Activated T-helper 1 cell treated with anti-CD3 and anti-CD28 coated beads, Interleukin-12 subunit alpha, Interleukin-12 subunit beta, Interleukin-2, Interleukin-4 antibody, amounts not matched to agents 30 ng/mL and 10 ng/mL and 1 ng/mL, durations not matched to agents 14 hours and 24 hours and 36 hours (primary cell): ENCODE measurements around the gene KLK10. TPM values are rescaled to one million over a fixed set of nuclear protein-coding genes. Genes with fewer than 3 reads are reported as not detected.

ENCODE experiments used
- DNase-seq: peaks from one replicate; pipeline ENCODE4 v3.0.0; 2021; ENCODE audit warnings: low spot score
- H3K27ac Mint-ChIP-seq: one replicate; pipeline ENCODE4 v1.8.0; 2021; ENCODE audit warnings: mild to moderate bottlenecking, mixed read lengths
- H3K27me3 Mint-ChIP-seq: one replicate; pipeline ENCODE4 v1.8.0; 2022; ENCODE audit warnings: mild to moderate bottlenecking, moderate library complexity, mixed read lengths; ENCODE audit not compliant: insufficient read depth
- H3K36me3 Mint-ChIP-seq: one replicate; pipeline ENCODE4 v1.8.0; 2021; ENCODE audit warnings: low read depth, mixed read lengths
- H3K4me1 Mint-ChIP-seq: one replicate; pipeline ENCODE4 v1.8.0; 2021; ENCODE audit warnings: low read depth, mixed read lengths
- H3K4me3 Mint-ChIP-seq: one replicate; pipeline ENCODE4 v1.8.0; 2021; ENCODE audit warnings: mild to moderate bottlenecking, moderate library complexity, mixed read lengths
- H3K9me3 Mint-ChIP-seq: one replicate; pipeline ENCODE4 v1.8.0; 2021; ENCODE audit warnings: mixed read lengths
- intact Hi-C: fragments of 100-400 bp; cut with micrococcal nuclease; formaldehyde crosslinking; loops from one replicate; pipeline ENCODE4 v1.15.1; 2024
- total RNA-seq: library from RNA; stranded (reverse); gene quantifications from 2 replicates; pipeline ENCODE4 v1.2.3, GENCODE V29; 2022

The KLK10 gene
- total RNA-seq, 1 donor from 2014 or later, result not detected

DNA sequence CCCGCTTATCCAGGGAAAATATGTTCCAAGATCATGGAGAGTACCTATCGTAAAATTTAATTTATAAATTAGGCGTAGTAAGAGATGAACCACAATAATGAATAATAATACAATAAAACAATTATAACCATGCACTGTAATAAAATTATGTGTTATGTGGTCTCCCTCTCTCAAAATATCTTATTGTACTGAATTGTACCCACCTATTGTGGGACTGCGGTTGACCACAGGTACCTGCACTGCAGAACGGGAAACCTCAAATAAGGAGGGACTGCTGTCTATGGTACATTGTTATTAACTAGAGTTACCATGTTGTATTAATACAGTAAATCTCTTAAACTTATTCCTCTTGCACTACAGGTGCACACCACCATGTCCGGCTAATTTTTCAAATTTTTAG lies 20.6 kb upstream of the KLK10 start:
- no peak overlapping the region for H3K27ac Mint-ChIP-seq
- DNase-seq, result no peak
- no peaks in the 10 kb centered on the region for H3K4me1 Mint-ChIP-seq
- intact Hi-C loops, result no loop called here
- H3K4me3 Mint-ChIP-seq, result no peak overlapping the region
- H3K27me3 Mint-ChIP-seq, result no peaks in the 10 kb centered on the region
- H3K36me3 Mint-ChIP-seq, result no peaks in the 10 kb centered on the region
- H3K9me3 Mint-ChIP-seq, result no peaks in the 10 kb centered on the region

DNA sequence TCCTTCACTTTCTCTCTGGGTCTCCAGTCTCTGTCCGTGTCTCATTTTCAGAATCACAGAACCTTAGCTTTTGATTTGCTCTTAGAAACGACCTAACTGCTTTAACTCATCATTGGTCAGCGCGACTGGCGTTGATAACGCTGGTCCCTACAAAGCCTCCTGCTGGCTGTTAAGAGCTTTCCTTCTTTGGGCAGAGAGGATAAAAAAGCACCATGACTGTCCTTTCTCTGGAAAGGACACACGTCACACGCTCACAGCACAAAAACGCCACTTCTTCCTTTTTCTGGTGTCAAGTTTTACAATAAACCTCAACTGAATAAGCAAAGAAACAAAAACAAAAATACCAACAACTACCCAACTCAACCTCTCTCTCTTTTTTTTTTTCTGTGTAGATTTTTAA lies 17.0 kb upstream of the KLK10 start:
- DNase-seq, result no peak
- Mint-ChIP-seq H3K4me1 (no peaks in the 10 kb centered on the region), H3K36me3 (no peaks in the 10 kb centered on the region), H3K4me3 (no peak overlapping the region), H3K27ac (no peak overlapping the region), H3K9me3 (no peaks in the 10 kb centered on the region), H3K27me3 (peaks cover 3% of the 10 kb centered on the region)
- intact Hi-C loops, result no loop called here

DNA sequence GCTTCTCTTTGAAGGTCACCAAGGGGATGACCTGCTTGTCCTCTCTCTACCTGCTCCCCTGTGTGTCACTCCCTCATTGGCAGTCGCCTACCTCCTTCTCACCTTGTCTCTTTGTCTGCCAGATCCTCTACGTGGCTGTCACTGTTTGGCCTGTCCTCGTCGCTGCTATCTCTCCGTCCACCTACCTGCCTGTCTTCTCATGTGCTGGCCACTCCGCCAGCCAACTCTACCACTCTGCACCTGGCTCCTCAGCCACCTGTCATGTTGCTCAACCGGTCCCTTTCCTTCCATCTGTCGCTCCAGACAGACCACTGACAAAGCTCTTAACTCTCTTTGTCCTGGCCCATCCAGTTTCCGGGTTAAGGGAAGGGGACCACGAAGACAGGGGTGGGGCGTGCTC lies 15.2 kb upstream of the KLK10 start, which contains the start of gene KLK12:
Gene KLK12 (minus strand): TSS at position 299 of the 400 bp plus-strand sequence. CDS start 381 bp downstream, outside the sequence.
- intact Hi-C loops, result no loop called here
- DNase-seq, result no peak
- Mint-ChIP-seq H3K27me3 (peaks cover 3% of the 10 kb centered on the region), H3K4me1 (no peaks in the 10 kb centered on the region), H3K27ac (no peak within 1 kb of the TSS), H3K4me3 (no peak within 1 kb of the TSS), H3K9me3 (no peaks in the 10 kb centered on the region), H3K36me3 (no peaks in the 10 kb centered on the region)

DNA sequence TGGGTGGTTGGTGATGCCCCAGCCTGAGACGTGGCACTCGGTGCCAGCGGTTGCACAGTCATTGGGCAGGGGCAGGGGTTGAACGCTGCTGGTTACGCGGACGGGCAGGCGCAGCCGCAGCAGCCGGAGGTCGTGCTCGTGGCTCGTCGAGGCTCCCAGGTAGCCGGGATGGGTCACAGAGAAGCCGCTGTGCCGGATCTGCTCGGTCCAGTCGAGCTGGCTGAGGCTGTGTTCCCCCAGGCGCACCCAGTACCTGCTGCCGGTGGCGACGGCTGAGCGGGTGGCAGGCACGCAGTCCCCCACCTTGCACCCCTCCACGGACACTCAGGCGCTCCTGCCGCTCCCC lies 12.3 kb upstream of the KLK10 start:
- no peak for DNase-seq
- H3K27me3 Mint-ChIP-seq, result peaks cover 3% of the 10 kb centered on the region
- H3K9me3 Mint-ChIP-seq, result no peaks in the 10 kb centered on the region
- no peaks in the 10 kb centered on the region for H3K36me3 Mint-ChIP-seq
- no peak overlapping the region for H3K27ac Mint-ChIP-seq
- intact Hi-C loops, result no loop called here
- H3K4me1 Mint-ChIP-seq, result no peaks in the 10 kb centered on the region
- no peak overlapping the region for H3K4me3 Mint-ChIP-seq

DNA sequence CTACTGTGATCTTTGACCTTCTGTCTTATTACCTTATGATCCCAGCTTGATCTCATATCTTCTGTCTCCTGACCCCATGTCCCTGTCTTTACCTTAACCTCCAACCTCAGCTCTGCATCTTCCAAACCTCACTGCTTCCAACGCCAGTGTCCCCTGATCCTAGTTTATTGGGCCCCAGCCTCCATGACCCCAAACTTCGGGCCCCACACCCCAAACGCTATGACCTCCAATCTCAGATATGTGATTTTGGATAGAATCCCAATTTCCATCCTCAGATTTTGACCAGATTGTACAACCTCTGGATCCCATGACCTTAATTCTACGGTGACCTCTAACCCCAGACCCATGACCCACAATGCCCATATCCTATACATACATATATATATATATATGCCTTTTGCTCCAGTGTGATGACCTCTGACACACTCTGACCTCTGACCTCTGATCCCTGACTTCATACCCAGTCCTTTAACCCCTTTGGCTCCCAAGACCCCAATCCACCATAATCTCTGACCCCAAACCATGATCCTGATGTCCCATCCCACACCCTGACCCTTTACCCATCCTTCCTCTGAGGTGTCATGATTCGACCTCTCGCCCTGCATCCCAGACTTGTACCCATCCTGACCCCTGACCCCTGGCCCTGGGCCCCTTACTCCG lies 11.8 kb upstream of the KLK10 start:
- no peaks in the 10 kb centered on the region for H3K36me3 Mint-ChIP-seq
- intact Hi-C loops, result no loop called here
- no peak for DNase-seq
- H3K4me3 Mint-ChIP-seq, result no peak overlapping the region
- no peaks in the 10 kb centered on the region for H3K4me1 Mint-ChIP-seq
- H3K27me3 Mint-ChIP-seq, result peaks cover 5% of the 10 kb centered on the region
- no peak overlapping the region for H3K27ac Mint-ChIP-seq
- no peaks in the 10 kb centered on the region for H3K9me3 Mint-ChIP-seq

DNA sequence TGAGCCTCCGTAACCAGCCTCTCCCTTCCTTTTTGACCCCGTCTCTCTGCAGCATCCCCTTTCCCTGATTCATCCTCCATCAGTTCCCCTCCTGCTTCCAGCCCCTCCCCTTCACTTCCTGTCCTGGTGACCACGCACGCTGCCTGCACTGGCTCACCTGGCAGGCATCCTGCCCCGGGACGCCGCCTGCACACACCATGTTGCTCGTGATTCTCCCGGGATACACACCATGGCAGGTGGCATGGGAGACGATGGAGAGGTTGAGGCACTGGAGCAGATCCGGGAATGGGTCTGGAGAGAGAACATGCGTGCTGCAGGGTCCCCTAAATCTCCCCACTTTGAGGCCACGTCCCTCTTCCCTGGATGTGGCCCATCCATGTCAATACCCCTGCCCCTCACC lies 11.1 kb upstream of the KLK10 start:
- Mint-ChIP-seq H3K27ac (no peak overlapping the region), H3K36me3 (no peaks in the 10 kb centered on the region), H3K4me3 (no peak overlapping the region), H3K9me3 (no peaks in the 10 kb centered on the region), H3K27me3 (peaks cover 5% of the 10 kb centered on the region), H3K4me1 (no peaks in the 10 kb centered on the region)
- no peak for DNase-seq
- intact Hi-C loops, result no loop called here

DNA sequence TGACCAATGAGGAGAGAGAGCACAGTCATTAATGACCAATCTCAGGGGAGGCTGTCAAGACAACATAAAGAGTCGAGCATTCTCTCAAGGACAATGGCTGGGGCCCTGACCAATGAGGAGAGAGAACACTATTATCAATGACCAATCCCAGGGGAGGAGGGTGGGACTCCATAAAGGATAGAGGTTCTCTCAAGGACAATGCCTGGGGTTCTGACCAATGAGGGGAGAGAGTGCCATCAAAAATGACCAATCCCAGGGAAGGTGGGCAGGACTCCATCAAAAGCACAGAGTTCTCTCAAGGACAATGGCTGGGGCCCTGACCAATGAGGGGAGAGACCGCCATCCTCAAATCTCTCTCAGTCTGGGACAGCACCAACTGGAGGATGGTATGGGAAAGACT lies 10.2 kb upstream of the KLK10 start:
- peaks cover 5% of the 10 kb centered on the region for H3K27me3 Mint-ChIP-seq
- no peak overlapping the region for H3K4me3 Mint-ChIP-seq
- H3K27ac Mint-ChIP-seq, result no peak overlapping the region
- intact Hi-C loops, result no loop called here
- H3K4me1 Mint-ChIP-seq, result no peaks in the 10 kb centered on the region
- no peaks in the 10 kb centered on the region for H3K36me3 Mint-ChIP-seq
- DNase-seq, result no peak
- H3K9me3 Mint-ChIP-seq, result no peaks in the 10 kb centered on the region

DNA sequence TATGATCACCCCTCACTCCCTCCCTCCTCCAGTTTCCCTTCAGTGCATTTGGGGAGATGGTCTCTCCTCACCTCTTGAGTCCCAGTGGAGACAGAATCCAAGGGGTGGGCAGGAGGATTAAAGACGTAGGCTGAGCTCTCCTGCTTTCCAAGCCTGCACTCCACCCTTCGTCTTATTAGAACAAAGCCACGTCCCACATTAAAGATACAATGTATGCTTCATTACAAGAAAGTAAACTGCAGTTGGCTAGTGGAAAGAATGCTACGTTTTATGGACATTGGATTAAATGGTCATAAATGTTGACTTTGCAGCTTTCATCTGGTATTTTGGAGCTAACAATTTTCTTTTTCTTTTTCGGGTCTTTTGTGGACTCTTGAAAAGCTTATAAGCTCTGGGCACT lies 8.4 kb upstream of the KLK10 start:
- H3K9me3 Mint-ChIP-seq, result no peaks in the 10 kb centered on the region

DNA sequence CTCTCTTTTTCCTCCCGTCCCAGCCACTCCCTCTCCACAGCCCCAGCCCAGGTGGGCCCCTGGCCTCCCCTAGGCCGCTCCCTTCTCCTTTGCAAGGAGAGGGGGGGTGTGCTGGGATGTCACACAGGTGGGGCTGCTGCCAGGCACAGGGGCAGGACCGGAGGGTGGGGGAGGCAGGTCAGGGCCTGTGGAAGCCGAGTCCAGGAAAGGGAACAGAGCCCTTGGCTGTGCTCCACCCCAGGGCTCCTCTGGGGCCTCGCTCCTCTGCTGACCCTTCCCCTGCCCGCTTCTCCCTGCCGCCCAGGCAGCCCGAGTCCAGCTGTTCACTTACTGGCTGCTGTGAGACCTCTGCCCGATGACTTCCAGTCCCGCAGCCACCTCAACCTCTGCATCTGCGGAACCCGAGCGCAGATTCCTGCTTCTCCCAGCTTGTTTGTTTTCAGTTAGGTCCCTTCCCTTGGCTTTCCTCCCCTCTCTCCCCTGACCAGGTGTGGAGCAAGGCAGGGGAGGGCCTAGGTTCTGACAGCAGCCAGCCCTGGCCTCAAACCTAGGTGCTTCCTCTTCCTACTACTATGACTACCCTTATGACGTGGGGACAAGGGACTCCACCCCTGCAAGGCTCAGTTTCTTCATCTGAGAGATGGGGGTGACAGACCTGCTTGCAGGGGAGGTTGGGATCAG lies 7.8 kb upstream of the KLK10 start:
- H3K9me3 Mint-ChIP-seq, result no peaks in the 10 kb centered on the region
- H3K4me1 Mint-ChIP-seq, result no peaks in the 10 kb centered on the region
- H3K27me3 Mint-ChIP-seq, result peaks cover 3% of the 10 kb centered on the region

More for the DNA sequence above, 8.4 kb upstream of the KLK10 start:
- no peak overlapping the region for H3K4me3 Mint-ChIP-seq
- DNase-seq, result no peak
- H3K4me1 Mint-ChIP-seq, result no peaks in the 10 kb centered on the region
- intact Hi-C loops, result no loop called here
- peaks cover 3% of the 10 kb centered on the region for H3K27me3 Mint-ChIP-seq
- no peaks in the 10 kb centered on the region for H3K36me3 Mint-ChIP-seq
- no peak overlapping the region for H3K27ac Mint-ChIP-seq

DNA sequence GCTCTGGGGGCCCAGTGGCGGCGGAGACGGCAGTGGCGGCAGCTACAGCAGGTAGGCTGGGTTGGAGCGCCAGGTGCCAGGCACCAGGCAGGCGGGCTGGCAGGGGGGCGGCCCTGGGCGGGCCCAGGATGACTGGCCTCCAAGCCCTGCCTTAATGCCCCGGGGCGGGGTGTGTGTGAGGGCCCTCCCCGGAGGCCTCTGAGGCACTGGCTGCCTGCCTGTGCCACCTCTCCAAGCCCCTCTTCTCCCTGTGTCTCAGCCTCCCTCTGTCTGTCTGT lies 7.0 kb upstream of the KLK10 start, which contains the start of gene KLK11:
Gene KLK11 (minus strand): TSS at position 63 of the 278 bp plus-strand sequence. CDS start 985 bp downstream, outside the sequence.
- Mint-ChIP-seq H3K9me3 (no peaks in the 10 kb centered on the region), H3K36me3 (no peaks in the 10 kb centered on the region), H3K27me3 (peaks cover 5% of the 10 kb centered on the region), H3K27ac (no peak within 1 kb of the TSS), H3K4me1 (no peaks in the 10 kb centered on the region), H3K4me3 (no peak within 1 kb of the TSS)
- intact Hi-C loops, result no loop called here
- DNase-seq, result no peak

More for the DNA sequence above, 7.8 kb upstream of the KLK10 start:
- DNase-seq, result no peak
- intact Hi-C loops, result no loop called here
- Mint-ChIP-seq H3K27ac (no peak overlapping the region), H3K4me3 (no peak overlapping the region), H3K36me3 (no peaks in the 10 kb centered on the region)

DNA sequence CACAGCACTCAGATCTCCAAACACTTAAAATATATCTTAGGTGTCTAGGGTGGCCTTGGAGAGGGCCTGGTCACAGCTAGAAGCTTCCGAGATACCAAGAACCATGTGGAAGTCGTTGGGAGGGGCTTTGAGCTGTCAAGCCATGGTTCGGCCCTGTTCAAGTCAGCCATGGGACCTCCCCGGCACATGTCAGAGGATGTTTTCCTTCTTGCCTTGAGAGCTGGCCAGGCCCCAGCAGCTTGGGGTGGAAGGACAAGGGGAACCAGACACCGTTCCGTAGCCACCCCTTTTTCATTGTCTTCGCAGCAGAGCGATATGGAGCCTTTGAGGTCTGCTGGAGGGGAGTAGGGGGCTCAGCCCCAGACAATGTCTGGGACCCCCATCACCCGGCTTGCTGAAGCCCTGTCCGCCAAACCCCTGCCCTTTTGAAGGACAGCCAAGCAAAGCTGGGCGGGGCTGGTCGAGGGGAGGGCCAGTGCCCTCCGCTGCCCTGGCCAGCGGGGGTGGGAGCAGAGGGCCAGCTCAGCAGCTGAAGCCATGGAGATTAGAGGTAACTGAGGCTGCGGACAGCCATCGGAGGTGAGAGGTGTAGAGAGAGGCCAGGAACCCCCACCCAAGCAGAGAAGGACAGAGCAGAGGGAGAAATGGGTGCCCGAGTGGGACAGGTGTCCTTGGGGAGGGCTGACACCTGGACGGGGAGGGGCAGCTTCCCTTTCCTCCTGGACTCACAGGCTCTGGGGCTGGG lies 6.5 kb upstream of the KLK10 start:
- Mint-ChIP-seq H3K27me3 (peaks cover 9% of the 10 kb centered on the region), H3K4me1 (no peaks in the 10 kb centered on the region), H3K9me3 (no peaks in the 10 kb centered on the region), H3K36me3 (no peaks in the 10 kb centered on the region), H3K4me3 (no peak overlapping the region), H3K27ac (no peak overlapping the region)
- intact Hi-C loops, result no loop called here
- DNase-seq, result no peak

DNA sequence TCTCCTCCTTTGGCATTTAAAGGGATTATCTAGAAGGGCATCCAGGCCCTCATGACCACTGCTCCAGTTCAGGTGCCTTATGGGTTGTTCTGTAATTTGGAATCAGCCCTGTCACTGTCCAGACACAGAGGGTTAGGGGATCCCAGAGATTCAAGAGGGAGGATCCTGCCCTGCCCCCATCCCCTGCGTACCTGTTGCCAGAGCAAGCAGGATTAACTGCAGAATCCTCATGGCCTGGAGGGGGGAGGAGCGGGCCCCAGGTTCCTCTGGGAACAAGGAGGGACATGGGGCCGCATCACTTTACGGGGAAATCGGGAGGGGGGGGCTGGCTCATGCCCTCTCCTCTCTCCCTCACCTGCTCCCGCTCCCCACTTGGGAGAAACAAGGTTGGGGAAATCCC lies 5.9 kb upstream of the KLK10 start:
- intact Hi-C loops, result no loop called here
- H3K9me3 Mint-ChIP-seq, result no peaks in the 10 kb centered on the region

DNA sequence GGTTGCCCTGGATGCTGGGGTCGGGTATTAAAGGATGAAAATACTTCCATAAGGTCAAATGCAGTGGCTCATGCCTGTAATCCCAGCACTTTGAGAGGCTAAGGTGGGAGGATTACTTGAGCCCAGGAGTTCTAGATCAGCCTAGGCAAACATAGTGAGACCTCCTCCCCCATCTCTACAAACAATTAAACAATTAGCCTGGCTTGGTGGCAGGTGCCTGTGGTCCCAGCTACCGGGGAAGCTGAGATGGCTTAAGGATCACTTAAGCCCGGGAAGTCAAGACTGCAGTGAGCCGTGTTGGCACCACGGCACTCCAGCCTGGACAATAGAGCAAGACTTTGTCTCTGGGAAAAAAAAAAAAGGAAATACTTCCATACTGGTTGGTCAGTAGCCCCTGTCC lies 5.4 kb upstream of the KLK10 start:
- Mint-ChIP-seq H3K27me3 (peaks cover 17% of the 10 kb centered on the region), H3K4me3 (no peak overlapping the region), H3K9me3 (no peaks in the 10 kb centered on the region), H3K4me1 (peaks cover 3% of the 10 kb centered on the region), H3K27ac (no peak overlapping the region), H3K36me3 (no peaks in the 10 kb centered on the region)
- intact Hi-C loops, result loop anchor here (5.0 kb wide), 1 partner anchor 142 kb away; no protein-coding TSS in a partner anchor
- DNase-seq, result no peak

More for the DNA sequence above, 5.9 kb upstream of the KLK10 start:
- no peaks in the 10 kb centered on the region for H3K4me1 Mint-ChIP-seq
- H3K4me3 Mint-ChIP-seq, result no peak overlapping the region
- no peak for DNase-seq
- H3K36me3 Mint-ChIP-seq, result no peaks in the 10 kb centered on the region
- peaks cover 14% of the 10 kb centered on the region for H3K27me3 Mint-ChIP-seq
- no peak overlapping the region for H3K27ac Mint-ChIP-seq
